NCI-H446 (cell line): Measurements from ENCODE around the gene GOLGA8J.
"Not testable (repeated sequence)": the region's sequence is repeated elsewhere in the genome, so short reads cannot be mapped to it uniquely, and the experiment has no call there.

Experiments
- DNase-seq, 2 experiments: peaks; one replicate each; lab custom pipeline; 2025; lab: John Stamatoyannopoulos, UW

GOLGA8J gene

DNA sequence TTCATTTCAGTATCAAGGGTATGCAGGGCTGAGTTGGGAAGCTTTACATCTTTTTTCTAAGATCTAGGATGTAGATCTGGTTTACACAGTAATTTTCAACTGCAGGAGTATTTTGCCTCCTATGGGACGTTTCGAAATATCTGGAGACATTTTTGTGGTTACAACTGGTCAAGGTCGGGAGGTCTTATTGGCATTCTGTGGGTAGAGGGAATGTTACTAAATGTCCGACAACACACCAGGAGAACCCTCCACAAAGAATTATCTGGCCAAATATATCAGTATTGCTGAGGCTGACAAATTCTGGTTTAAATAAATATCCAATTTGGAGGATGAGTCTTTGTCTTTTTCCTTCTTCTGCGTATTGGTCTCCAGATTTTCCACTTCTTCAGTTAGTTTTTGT lies 1.9 kb upstream of the GOLGA8J start:
- DNase-seq = not testable (repeated sequence)

DNA sequence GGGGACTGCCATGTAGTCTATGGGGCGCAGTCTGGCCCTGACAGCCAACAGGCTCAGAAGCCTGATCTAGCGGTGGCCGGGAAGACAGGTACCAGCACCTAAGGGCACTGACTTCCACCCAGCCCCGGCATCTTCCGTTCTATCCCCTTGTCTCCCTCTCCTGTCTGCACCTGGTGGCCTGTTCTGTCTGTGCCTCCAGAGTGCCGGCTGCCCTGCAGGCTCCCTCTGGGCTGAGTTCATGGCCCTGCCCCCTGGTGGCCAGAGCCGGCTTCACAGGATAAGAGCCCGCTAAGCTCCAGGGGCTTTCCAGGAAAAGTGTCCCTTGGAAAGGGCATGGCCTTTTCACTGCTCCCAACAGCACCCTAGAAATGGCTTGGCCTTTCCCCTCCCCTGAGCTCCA lies 15.1 kb downstream of the GOLGA8J start:
- not testable (repeated sequence) for DNase-seq

DNA sequence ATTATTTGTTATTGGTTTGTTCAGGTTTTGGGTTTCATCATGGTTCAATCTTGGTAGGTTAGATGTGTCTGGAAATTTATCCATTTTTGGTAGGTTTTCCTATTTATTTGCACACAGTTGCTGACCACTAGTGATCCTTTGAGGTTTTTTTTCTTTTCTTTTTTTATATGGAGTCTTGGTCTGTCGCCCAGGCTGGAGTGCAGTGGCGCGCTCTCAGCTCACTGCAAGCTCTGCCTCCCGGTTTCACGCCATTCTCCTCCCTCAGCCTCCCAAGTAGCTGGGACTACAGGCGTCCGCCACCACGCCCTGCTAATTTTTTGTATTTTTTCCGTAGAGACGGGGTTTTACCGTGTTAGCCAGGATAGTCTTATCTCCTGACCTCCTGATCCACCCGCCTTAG lies 20.1 kb downstream of the GOLGA8J start:
- not testable (repeated sequence) for DNase-seq

DNA sequence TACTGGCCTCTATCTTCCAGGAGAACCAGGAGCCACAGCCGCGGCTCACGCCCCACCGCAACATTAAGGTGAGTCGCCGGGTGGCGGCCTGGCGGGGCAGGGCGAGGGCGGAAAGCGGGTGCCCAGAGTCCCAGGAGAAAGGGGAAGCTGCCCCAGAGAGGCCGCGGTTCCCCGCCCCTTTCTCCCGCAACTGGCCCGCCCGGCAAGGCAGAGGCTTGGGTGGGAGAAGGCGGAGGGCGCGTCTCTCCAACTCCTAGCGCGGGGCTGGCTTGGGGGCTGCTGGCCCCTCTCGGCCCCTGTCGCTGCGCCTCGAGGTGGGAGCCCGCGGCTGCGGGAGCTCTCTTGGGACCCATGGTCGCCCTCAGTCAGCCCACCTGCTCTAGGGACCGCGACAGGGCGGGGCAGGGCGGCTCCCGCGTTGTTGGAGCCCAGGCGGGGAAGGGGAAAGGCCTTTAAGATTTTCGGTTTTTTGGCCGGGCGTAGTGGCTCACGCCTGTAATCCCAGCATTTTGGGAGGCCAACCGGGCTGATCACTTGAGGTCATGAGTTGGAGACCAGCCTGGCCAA lies 21.3 kb downstream of the GOLGA8J start:
- DNase-seq = not testable (repeated sequence)

DNA sequence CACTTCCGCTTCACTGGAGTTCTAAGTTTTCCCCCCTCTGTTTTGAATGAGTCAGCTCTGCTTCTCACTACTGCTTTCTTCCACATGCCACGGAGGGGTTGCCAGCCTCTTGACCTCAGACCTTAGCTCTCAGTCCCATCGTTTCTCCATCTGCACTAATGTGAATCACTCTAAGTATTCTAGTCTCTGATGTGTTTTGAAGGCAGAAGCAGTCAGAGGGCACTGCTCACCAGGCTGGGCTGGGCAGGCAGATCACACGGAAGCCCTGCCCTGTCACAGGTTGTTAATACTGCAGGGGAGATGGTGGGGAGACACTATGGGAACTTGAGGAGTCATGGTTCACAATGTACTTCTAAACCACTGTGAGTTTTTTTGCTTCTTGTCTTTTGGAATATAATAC lies 27.8 kb downstream of the GOLGA8J start:
- DNase-seq = not testable (repeated sequence)

DNA sequence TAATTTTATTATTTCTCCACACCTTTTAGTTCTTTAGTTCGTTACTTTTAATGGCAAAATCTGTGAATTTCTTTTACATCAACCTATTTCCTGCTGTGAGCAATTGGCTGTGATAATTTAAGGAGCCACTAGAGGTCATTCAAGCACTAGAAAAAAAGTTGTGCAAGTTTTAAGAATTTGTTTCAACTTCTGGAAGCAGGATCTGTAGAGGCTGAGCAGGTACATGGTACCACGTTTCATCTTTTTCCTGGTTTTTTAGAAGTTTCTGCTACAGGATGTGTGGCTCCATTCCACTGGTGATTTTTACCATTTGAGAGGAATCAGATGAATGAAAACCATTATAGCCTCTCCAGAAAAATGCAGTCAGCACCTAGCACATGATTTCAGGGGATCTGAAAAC lies 47.3 kb downstream of the GOLGA8J start:
- DNase-seq = not testable (repeated sequence)

DNA sequence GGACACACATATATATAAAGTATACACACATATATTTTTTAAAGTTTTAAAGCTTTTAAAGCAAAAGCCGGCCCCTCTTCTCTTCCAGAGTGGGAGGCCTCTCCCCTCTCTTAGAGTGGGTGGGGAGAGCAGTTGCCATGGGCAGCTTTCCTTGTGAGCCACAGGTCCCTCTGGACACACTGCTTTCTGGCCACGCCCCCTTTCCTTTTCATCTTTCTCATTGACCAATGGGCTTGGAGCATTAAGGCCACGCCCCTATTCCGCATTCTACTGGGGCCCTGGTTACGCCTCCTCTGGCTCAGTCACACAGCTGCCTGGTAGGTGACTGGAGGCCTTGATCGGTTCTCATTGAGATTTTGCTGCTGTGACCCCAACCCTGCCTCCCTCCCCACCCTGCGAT lies 52.0 kb downstream of the GOLGA8J start, which contains the start of gene GOLGA8T:
TSS of gene GOLGA8T (plus strand) at position 301 of the 400 bp plus-strand sequence. CDS start at position 399, 98 bp downstream.
- DNase-seq = not testable (repeated sequence)
